ENCODE measurements around the gene MKI67.
"Not testable (repeated sequence)": the region's sequence is repeated elsewhere in the genome, so short reads cannot be mapped to it uniquely, and the experiment has no call there.

MKI67 gene

GRCh38 chr10:128110339-128110738, 15.9 kb downstream of the MKI67 start:
- no peak for DNase-seq (ENCODE audit: low read depth in 2 of 2)

GRCh38 chr10:128109707-128110106, 16.5 kb downstream of the MKI67 start:
- DNase-seq (ENCODE audit: low read depth in 2 of 2), result no peak

- DNase-seq (ENCODE audit: low read depth in 2 of 2), result no peak
Observed at GRCh38 chr10:128105383-128105782, 20.8 kb downstream of the MKI67 start.

GRCh38 chr10:128103229-128103714, 23.0 kb downstream of the MKI67 start:
- DNase-seq (ENCODE audit: low read depth in 2 of 2), result no peak

- DNase-seq (ENCODE audit: low read depth in 2 of 2), result no peak
Observed at GRCh38 chr10:128102480-128103228, 23.6 kb downstream of the MKI67 start.

GRCh38 chr10:128101901-128102300, 24.3 kb downstream of the MKI67 start:
- no peak for DNase-seq (ENCODE audit: low read depth in 2 of 2)

GRCh38 chr10:128099901-128100300, 26.3 kb downstream of the MKI67 start:
- no peak for DNase-seq (ENCODE audit: low read depth in 2 of 2)

- no peak for DNase-seq (ENCODE audit: low read depth in 2 of 2)
Observed at GRCh38 chr10:128098631-128099030, 27.6 kb downstream of the MKI67 start.

GRCh38 chr10:128097783-128098182, 28.4 kb downstream of the MKI67 start:
- no peak for DNase-seq (ENCODE audit: low read depth in 2 of 2)

GRCh38 chr10:128096486-128097199, 29.6 kb downstream of the MKI67 start:
- no peak for DNase-seq (ENCODE audit: low read depth in 2 of 2)

GRCh38 chr10:128095753-128096469, 30.3 kb downstream of the MKI67 start:
- DNase-seq (ENCODE audit: low read depth in 2 of 2), result no peak

GRCh38 chr10:128095027-128095752, 31.0 kb downstream of the MKI67 start:
- DNase-seq (ENCODE audit: low read depth in 2 of 2), result peak in 1 of 2 donors; percentile 33

- DNase-seq (ENCODE audit: low read depth in 2 of 2), result not testable (repeated sequence)
Observed at GRCh38 chr10:128094596-128094995, 31.6 kb downstream of the MKI67 start.

GRCh38 chr10:128092454-128092853, 33.8 kb downstream of the MKI67 start:
- DNase-seq (ENCODE audit: low read depth in 2 of 2), result no peak

GRCh38 chr10:128091636-128092210, 34.5 kb downstream of the MKI67 start:
- no peak for DNase-seq (ENCODE audit: low read depth in 2 of 2)

- DNase-seq (ENCODE audit: low read depth in 2 of 2), result no peak
Observed at GRCh38 chr10:128087884-128088709, 38.1 kb downstream of the MKI67 start.

- DNase-seq (ENCODE audit: low read depth in 2 of 2), result no peak
Observed at GRCh38 chr10:128087146-128087883, 38.9 kb downstream of the MKI67 start.

GRCh38 chr10:128086003-128086863, 40.0 kb downstream of the MKI67 start:
- DNase-seq (ENCODE audit: low read depth in 2 of 2), result no peak

- no peak for DNase-seq (ENCODE audit: low read depth in 2 of 2)
Observed at GRCh38 chr10:128084991-128085390, 41.2 kb downstream of the MKI67 start.

Measured in stimulated activated CD8-positive, alpha-beta memory T cell treated with anti-CD3 and anti-CD28 coated beads, Interleukin-15, amount 100 ng/mL, for 4 hours (primary cell).